Measurements from ENCODE around the gene MEIOB. TPM values are rescaled to one million over a fixed set of nuclear protein-coding genes. Genes with fewer than 3 reads are reported as not detected.

The MEIOB gene
- total RNA-seq, 1 experiment from 2014 or later, result 1.3 TPM

- H3K27ac Mint-ChIP-seq, result peak overlapping the region in 2 of 3 experiments; percentile 61 to 70; a peak in 2 of 7 replicates
- Histone ChIP-seq H3K9ac (ENCODE audit: extremely low read depth, insufficient read length, low read length) (no peak overlapping the region), H2BK120ac (ENCODE audit: low read depth, low read length, poor library complexity, severe bottlenecking) (no peak overlapping the region), H3K18ac (ENCODE audit: insufficient read length, low read depth, low read length) (no peak overlapping the region), H4K20me1 (ENCODE audit: control insufficient read depth, insufficient read depth, insufficient read length) (no peaks in the 10 kb centered on the region), H3K4me2 (ENCODE audit: insufficient read depth, insufficient read length, low read length) (no peak overlapping the region), H2BK5ac (ENCODE audit: insufficient read length, low read length) (no peak overlapping the region), H3K27ac (ENCODE audit: insufficient read length, low read depth, low read length) (no peak overlapping the region), H2AFZ (ENCODE audit: low read length) (no peak overlapping the region), H3K56ac (ENCODE audit: insufficient read length, low read depth, low read length) (no peak overlapping the region), H3K14ac (ENCODE audit: insufficient read depth, low read length) (no peak overlapping the region), H3K4me1 (ENCODE audit: insufficient read depth, low read length) (no peaks in the 10 kb centered on the region), H2BK12ac (ENCODE audit: insufficient read length, low read depth, low read length) (no peak overlapping the region), H3K79me1 (ENCODE audit: insufficient read depth, low read depth, low read length, poor library complexity, severe bottlenecking) (no peaks in the 10 kb centered on the region), H3K79me2 (ENCODE audit: insufficient read depth, low read length) (no peaks in the 10 kb centered on the region), H3K9me3 (ENCODE audit: control insufficient read depth, low read depth, low read length) (no peaks in the 10 kb centered on the region), H3K4ac (ENCODE audit: low read depth, low read length) (no peak overlapping the region), H3K27me3 (ENCODE audit: insufficient read depth, low read length) (no peaks in the 10 kb centered on the region), H4K5ac (ENCODE audit: insufficient read length, low read depth, low read length) (no peak overlapping the region), H2BK15ac (ENCODE audit: low read depth, low read length) (no peak overlapping the region), H3K23ac (ENCODE audit: insufficient read length, low read depth, low read length) (no peak overlapping the region), H3K23me2 (ENCODE audit: insufficient read length, low read depth, low read length, poor library complexity, severe bottlenecking) (no peaks in the 10 kb centered on the region), H4K91ac (ENCODE audit: insufficient read length, low read depth, low read length) (no peak overlapping the region), H2BK20ac (ENCODE audit: low read depth, low read length, poor library complexity, severe bottlenecking) (no peak overlapping the region), H3T11ph (ENCODE audit: low read length) (no peak overlapping the region), H4K8ac (replicated peaks; ENCODE audit: insufficient read length, low read depth, low read length) (no peak overlapping the region), H2AK5ac (ENCODE audit: insufficient read length, low read length) (no peak overlapping the region)
- no peak for TF ChIP-seq CTCF (conservative IDR thresholded peaks at IDR 0.05)
- H3K4me1 Mint-ChIP-seq, result no peaks in the 10 kb centered on the region
- no CpG with 5 or more reads among the region's 9 CpGs for WGBS (ENCODE audit: extremely low coverage, insufficient read length, low lambda C conversion rate)
- H3K4me3 Mint-ChIP-seq, result no peak overlapping the region
- H3K27me3 Mint-ChIP-seq (ENCODE audit: low read depth), result peaks cover 12% of the 10 kb centered on the region
- H3K9me3 Mint-ChIP-seq, result no peaks in the 10 kb centered on the region
- no peak for DNase-seq
- no peaks in the 10 kb centered on the region for H3K36me3 Mint-ChIP-seq (ENCODE audit: insufficient read depth in 1 of 3, low read depth in 3 of 3)
These were observed 32.4 kb downstream of the MEIOB start for GRCh38 chr16:1839554-1839953.

All from H9 (cell line).